GM12873 (cell line): ENCODE measurements around the gene AKAP1.

Source experiments
- CTCF ChIP-seq: IDR thresholded peaks from 2 replicates; pipeline ENCODE4 v1.5.1; 2012; ENCODE audit warnings: low read depth, mild to moderate bottlenecking, moderate library complexity, low read length, control low read depth; ENCODE audit not compliant: insufficient read depth; ENCODE audit errors: missing control alignments

AKAP1 gene

GRCh38 chr17:57086069-57086930, 1.3 kb downstream of the AKAP1 start:
- TF ChIP-seq CTCF = no peak

GRCh38 chr17:57088298-57088697, 3.3 kb downstream of the AKAP1 start:
- TF ChIP-seq CTCF = no peak

GRCh38 chr17:57089391-57089790, 4.3 kb downstream of the AKAP1 start:
- TF ChIP-seq CTCF = no peak

- no peak for TF ChIP-seq CTCF
Observed at GRCh38 chr17:57090560-57091185, 5.6 kb downstream of the AKAP1 start.

GRCh38 chr17:57091186-57091618, 6.2 kb downstream of the AKAP1 start:
- no peak for TF ChIP-seq CTCF

GRCh38 chr17:57092171-57092570, 7.1 kb downstream of the AKAP1 start:
- TF ChIP-seq CTCF = no peak

GRCh38 chr17:57092779-57093178, 7.7 kb downstream of the AKAP1 start:
- TF ChIP-seq CTCF = no peak
